GM18870 (cell line): ENCODE data around the gene RIMS1.
"Not testable (repeated sequence)": the region's sequence is repeated elsewhere in the genome, so short reads cannot be mapped to it uniquely, and the experiment has no call there.

Source experiments
- ATAC-seq: cut with Tn5 transposase; IDR thresholded peaks from one replicate; pipeline ENCODE4 v1.9.1; 2021; ENCODE audit warnings: moderate library complexity; ENCODE audit not compliant: unreplicated experiment

Gene RIMS1

DNA sequence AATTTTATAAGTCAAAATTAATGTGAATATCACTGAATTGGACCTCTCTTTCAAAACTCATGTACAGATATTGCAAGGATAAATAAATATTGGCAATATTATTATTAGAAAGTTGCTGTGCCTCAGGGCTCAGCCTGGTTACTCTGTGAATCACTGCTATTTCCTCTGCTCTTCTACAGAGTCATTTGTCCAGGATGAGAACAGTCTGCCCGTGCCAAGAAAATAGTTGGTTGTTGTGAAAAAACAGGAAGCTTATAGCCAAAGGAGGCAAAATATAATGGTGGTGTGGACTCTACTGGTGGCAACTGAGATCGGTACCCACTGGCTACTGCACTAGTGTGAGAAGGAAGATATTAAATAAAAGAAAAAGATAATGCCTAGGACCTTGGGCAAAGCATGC lies 93.6 kb downstream of the RIMS1 start:
- ATAC-seq = no peak

DNA sequence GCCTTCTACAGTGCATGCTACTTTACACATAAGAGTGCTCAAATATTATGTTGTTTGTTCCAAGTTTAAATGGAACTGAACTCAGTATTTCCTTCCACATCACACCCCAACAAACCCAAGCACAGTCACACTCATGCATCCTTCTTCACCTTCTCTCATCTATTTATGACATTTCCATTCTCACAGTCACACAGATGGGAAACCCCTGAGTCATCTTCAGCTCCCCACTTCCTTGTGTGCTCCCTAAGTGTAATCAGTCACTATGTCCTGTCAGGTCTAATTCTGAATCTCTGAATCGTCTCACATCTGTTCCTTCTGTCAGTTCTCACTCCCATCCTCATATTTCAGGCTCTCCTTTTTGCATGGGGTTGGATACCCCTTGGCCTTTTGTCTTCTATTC lies 96.0 kb downstream of the RIMS1 start:
- peak; percentile 95 for ATAC-seq

- ATAC-seq = peak; percentile 41
Measured at GRCh38 chr6:71983131-71983530, 96.8 kb downstream of the RIMS1 start.

GRCh38 chr6:71994705-71995271 lies 108.4 kb downstream of the RIMS1 start:
- ATAC-seq = no peak

DNA sequence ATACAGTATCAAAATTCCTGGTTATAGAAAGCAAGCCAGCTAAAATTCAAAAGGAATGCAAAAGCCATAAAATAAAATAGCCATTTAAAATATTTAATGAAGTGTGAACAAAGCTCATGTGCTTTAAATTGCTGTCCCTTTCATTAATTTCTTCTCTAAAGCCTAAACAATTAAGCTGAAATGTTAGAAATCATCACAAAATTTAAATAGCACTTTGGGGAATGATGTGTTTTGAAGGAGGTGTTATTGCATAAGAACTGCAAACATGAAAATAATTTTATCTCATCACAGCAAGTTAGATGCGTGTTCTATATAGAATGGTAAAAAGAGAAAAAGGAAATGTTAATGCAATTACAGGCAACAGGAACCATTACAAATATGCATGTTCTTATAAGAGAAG lies 111.0 kb downstream of the RIMS1 start:
- ATAC-seq = no peak

DNA sequence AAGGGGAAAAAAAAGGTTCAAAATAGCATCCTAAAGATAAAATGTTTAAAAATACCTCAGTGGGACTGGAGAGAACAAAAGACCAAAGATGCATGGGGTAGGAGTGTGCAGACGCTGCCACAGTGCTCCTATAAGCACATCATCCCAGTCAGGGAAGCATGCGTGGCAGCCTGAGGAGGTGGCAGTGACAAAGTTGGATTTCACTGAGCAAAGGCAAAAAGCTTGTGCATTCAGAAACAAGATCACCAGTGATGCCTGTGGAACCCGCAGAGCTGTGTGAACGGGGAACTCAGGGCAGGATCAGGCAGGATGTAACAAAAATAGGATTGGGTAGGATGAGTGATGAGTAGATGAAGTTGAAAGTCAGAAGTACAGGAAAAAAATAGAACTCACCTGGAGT lies 116.1 kb downstream of the RIMS1 start:
- no peak for ATAC-seq

- not testable (repeated sequence) for ATAC-seq
Measured at GRCh38 chr6:72006591-72006990, 120.2 kb downstream of the RIMS1 start.

- ATAC-seq = no peak
Measured at GRCh38 chr6:72022830-72023229, 136.5 kb downstream of the RIMS1 start.

DNA sequence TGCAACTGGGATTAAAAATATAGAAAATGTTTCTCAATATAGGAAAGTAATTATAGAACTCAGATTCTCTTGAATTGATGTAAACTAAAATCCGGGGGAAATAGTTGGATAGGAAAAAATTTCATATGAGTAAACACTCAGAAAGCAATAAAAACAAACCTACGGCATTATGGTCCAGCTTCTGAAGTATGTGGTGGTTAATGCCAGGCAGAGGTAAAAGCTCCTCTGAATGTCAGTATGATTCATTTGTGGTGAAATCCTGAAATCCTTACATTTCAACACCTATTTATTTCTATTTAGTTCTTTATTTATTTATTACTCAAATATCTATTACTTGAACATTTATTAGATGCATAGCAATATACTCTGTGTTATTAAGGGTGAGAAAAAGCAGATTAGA lies 145.1 kb downstream of the RIMS1 start:
- ATAC-seq = no peak

DNA sequence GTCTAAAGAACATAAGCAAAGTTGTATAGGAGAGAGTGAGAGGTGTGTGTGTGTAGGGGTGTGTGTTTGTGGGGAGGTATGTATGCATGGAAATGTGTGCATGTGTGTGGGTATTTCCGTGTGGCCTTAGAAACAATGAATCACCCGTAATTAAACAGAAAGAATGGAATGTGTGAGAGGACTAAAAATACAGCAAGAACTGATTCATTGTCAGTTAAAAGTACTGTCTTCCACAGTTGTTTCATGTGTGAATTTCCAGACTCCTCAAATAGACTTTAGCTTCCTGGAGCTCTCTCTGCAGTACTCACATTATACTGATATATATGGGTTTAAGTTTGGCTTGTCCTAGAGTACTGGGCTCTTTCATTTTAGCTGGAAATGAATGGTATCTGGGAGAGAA lies 145.7 kb downstream of the RIMS1 start:
- no peak for ATAC-seq

- ATAC-seq = no peak
Measured at GRCh38 chr6:72035486-72035885, 149.1 kb downstream of the RIMS1 start.

DNA sequence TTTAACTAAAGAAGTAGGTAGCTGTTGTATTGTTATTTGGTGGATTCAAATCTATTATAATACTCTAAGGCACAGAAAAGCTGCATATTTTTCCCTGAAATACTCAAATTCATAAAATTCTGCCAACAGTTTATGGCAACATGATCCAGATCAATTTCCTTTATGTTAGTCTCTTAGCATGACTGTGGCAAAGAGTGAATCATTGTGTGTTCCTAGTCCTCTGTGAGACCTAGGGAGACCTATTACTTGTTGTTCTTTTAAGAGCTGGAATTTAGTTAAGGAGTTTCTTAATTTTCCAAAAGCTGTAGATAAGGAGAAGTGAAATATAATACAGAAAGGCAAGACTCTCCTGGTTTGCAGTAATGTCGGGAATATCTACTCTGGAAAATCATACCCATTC lies 149.6 kb downstream of the RIMS1 start:
- no peak for ATAC-seq

GRCh38 chr6:72037006-72037405 lies 150.7 kb downstream of the RIMS1 start:
- ATAC-seq = no peak

GRCh38 chr6:72040111-72040510 lies 153.8 kb downstream of the RIMS1 start:
- ATAC-seq = no peak

DNA sequence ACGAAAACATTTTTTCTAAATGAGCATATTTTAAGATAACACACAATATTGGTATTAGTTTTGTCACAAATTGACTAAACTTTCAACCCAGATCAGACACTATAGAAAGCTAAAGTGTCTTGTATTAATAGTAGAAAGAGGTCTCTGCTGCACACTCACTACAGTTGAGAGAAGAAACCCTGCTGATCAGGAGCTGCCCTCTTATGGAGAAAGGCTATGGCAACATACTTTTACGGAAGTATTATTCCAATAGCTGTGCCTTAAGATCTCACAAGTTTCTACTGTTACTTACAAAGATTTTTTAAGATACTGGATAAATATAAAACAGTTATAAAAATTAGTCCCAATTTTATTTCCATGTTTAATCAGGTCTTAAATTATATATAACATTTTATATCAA lies 155.7 kb downstream of the RIMS1 start:
- no peak for ATAC-seq

DNA sequence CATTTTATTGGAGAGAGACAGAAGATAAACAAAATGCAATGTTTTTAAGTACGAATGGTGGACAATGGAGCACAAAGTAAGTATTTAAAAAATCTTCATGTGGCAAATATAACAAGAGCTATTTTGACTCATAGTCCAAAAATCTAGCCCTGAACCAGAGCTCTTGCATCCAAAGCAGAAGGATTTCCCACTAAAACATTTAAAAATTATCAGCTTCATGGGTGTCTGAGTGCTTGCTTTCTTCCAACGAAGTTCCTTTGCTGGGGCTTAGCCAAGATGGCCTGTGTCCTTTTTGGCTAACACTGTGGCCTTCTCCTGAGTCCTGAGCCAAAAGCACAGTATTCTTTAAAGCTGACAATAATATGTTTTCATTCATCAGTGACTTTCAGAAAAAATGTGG lies 161.7 kb downstream of the RIMS1 start:
- ATAC-seq = no peak

DNA sequence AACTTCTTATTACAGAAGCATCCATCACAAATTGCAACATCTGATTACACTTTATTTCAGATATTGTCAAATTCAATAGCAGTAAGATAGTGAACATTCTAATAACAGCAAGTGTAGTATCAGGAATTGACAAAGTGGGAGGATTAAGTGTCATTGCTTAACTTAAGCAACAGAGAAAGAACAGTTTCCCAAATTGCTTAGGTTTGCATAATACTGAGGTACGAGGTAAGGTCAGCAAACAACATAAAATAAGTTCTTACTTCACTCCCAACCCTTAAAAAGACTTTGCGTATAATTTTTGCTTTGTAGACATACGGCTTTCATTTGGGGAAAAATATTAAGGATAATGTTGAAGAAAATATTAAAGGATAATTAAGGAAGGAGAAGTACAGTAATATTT lies 163.0 kb downstream of the RIMS1 start:
- ATAC-seq = no peak

DNA sequence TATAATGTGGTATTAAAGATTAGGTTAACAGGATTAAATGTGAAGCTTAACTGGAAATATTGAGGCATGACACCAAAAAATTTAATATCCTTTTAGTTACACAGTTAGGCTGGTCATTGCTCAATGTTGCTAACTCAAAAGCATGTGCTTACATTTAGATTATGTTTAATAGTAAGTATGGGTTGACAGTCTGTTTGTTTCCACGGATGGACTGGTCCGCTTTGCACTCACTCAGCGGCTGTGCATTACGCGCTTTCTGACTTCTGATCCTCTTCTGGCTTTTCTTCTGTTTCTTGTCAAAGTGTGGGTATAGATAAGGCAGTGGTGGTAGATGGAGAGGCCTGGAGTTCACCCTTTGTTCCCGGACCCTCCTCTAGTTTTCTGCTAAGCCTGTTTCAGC lies 174.9 kb downstream of the RIMS1 start:
- ATAC-seq = no peak

DNA sequence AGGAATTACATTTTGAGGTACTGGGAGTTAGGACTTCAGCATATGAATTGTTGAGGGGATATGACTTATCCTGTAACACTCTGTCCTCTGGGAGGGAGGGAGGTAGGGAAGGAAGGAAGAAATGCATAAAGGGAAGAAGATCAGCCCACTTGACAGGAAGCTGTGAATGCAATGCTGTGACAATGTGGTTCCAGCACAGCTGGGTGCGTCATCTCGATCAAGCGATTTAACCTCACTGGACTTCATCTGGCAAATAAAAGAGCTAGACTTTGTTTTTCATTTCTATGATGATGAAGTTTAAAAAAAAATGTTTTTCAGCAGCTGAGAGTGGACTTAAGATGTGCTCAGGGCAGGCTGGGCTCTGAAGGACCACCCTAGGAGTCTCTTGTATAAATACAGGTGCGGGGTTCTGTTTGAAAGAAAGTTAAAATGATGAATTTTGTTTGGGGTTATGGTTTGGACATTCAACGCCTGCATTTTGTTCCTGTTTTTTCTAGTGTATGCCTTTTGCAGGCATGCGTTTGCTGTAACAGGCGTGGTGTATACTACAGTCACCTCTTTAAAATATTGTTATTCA lies 178.1 kb downstream of the RIMS1 start:
- ATAC-seq = no peak

- ATAC-seq = no peak
Measured at GRCh38 chr6:72078096-72078495, 191.7 kb downstream of the RIMS1 start.

DNA sequence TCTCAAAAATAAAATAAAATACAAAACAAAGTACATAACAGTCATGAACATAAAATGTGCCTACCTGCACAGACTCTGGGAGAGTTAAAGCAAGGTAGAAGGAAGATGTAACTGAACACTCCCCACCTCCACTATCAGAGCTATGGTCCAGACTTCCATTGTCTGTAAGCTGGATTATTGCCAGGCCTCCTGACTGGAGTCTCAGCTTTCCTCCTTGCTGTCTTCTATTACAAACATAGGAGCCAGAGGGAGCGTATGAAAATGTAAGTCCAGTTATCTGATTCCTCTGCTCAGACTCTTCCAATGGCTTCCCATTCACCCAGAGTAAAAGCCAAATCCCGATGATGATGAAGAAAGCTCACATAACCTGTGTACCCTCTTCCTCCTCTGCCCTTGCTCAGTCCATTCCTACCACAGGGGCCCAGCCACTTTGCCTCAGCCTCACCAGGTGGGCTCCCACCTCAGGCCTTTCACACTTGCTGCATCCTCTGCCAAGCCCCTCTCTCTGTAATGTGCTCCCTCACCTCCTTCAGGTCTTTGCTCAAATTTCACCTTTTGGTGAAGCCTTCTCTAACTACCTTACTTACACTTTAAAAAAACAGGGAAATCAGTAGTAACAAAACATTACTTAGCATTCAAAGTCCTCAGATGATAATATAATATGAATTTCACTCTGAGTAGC lies 194.1 kb downstream of the RIMS1 start:
- ATAC-seq = no peak

GRCh38 chr6:72081871-72082270 lies 195.5 kb downstream of the RIMS1 start:
- ATAC-seq = no peak

DNA sequence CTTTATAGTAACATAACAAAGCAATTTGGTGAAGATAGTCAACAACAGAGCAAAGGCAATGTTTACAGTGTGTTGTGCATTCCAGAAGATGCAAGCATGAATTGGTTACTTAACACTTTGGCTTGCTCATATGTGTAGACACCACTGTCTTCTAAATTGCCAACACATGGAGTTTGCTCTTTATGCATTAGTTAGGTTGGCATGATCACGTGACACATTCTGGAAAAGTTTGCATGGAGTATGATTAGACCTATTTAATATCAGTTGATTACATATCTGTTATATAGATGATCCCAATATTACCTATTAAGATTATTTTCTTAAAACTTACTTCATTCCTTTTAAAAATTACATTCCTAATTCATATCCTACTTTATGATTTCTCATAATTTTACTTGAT lies 197.6 kb downstream of the RIMS1 start:
- ATAC-seq = no peak
